Measurements from ENCODE around the gene NACAD. TPM values are rescaled to one million over a fixed set of nuclear protein-coding genes. Genes with fewer than 3 reads are reported as not detected.

NACAD gene
- total and polyA plus RNA-seq, 2 of the 4 experiments (the other 2 are of a cell fraction) = 0.54 to 2.2 TPM

- H3K23ac ChIP-seq (ENCODE audit: low read depth, low read length) = no peak overlapping the region
- no peak overlapping the region for H3K9ac ChIP-seq (ENCODE audit: low read depth, low read length)
- CTCF ChIA-PET = no interaction called here
- no peak overlapping the region for H2BK20ac ChIP-seq (ENCODE audit: low read depth, low read length)
- peaks cover 22% of the 10 kb centered on the region for H3K9me1 ChIP-seq (ENCODE audit: insufficient read depth, low read length)
- no peak overlapping the region for H2AK5ac ChIP-seq (ENCODE audit: low read depth, low read length)
- no CpG with 5 or more reads among the region's 1 CpG for WGBS, 2 experiments (ENCODE audit: extremely low coverage in 2 of 2, insufficient read length in 1 of 2)
- no peak overlapping the region for H3K18ac ChIP-seq (ENCODE audit: low read depth, low read length)
- POLR2A ChIA-PET (ENCODE audit: unreplicated experiment) = no interaction called here
- intact Hi-C loops (cut with micrococcal nuclease) (no loop called here), in situ Hi-C loops (cut with MboI; ENCODE audit: low sequenced_read_pairs) (no loop called here), dilution Hi-C loops (cut with HindIII; ENCODE audit: low sequenced_read_pairs, unreplicated experiment) (no loop called here)
- no peak overlapping the region for H3K4ac ChIP-seq (ENCODE audit: low read depth, low read length)
- H3K4me1 ChIP-seq (ENCODE audit: control insufficient read depth, insufficient read depth, low read length) = peaks cover 1% of the 10 kb centered on the region
- H4K91ac ChIP-seq (ENCODE audit: insufficient read depth, low read depth, low read length) = no peak overlapping the region
- TF ChIP-seq ELK1 (IDR thresholded peaks at IDR 0.05; ENCODE audit: borderline replicate concordance, low read depth, low read length) (no peak), MAZ (IDR thresholded peaks at IDR 0.05; ENCODE audit: borderline replicate concordance, low read depth, low read length) (no peak), SMC3 (IDR thresholded peaks at IDR 0.05; ENCODE audit: low read depth, low read length) (no peak), USF2 (IDR thresholded peaks at IDR 0.05; ENCODE audit: low read depth, low read length) (no peak), CHD1 (IDR thresholded peaks at IDR 0.05; ENCODE audit: low read depth, low read length) (no peak), RFX5 (IDR thresholded peaks at IDR 0.05; ENCODE audit: low read depth, low read length) (no peak), RCOR1 (IDR thresholded peaks at IDR 0.05; ENCODE audit: insufficient replicate concordance, low read length) (no peak), NFE2L2 (IDR thresholded peaks at IDR 0.05; ENCODE audit: low read depth, low read length) (no peak), CTCF (conservative IDR thresholded peaks at IDR 0.05; ENCODE audit: low read depth, low read length) (no peak)
- DNase-seq (no peak), ATAC-seq (ENCODE audit: low read depth) (no peak)
- no TSS peak for BruUV-seq (replicated peaks)
- H3K4me2 ChIP-seq (ENCODE audit: low read depth, low read length) = no peak overlapping the region
- no peak overlapping the region for H2BK5ac ChIP-seq (ENCODE audit: low read depth, low read length, poor library complexity, severe bottlenecking)
- no peak overlapping the region for H2AFZ ChIP-seq (replicated peaks; ENCODE audit: low read length, poor library complexity)
- H3K9me3 ChIP-seq (ENCODE audit: control insufficient read depth, insufficient read depth, low read length) = no peaks in the 10 kb centered on the region
- peaks cover 22% of the 10 kb centered on the region for H3K36me3 ChIP-seq (ENCODE audit: control insufficient read depth, insufficient read depth, low read length)
- peaks cover 25% of the 10 kb centered on the region for H4K20me1 ChIP-seq (ENCODE audit: insufficient read depth, low read length)
- H2BK120ac ChIP-seq (ENCODE audit: low read depth, low read length) = no peak overlapping the region
- H3K27ac ChIP-seq (ENCODE audit: insufficient read depth, low read length) = no peak overlapping the region
- H3K56ac ChIP-seq (ENCODE audit: extremely low read depth, insufficient read depth, low read length) = no peak overlapping the region
- H3K14ac ChIP-seq (replicated peaks; ENCODE audit: low read depth, low read length) = no peak overlapping the region
- H3K4me3 ChIP-seq (ENCODE audit: insufficient read depth, low read depth, low read length) = no peak overlapping the region
- H2BK15ac ChIP-seq (ENCODE audit: low read depth, low read length) = no peak overlapping the region
- H3K27me3 ChIP-seq (ENCODE audit: control insufficient read depth, insufficient read depth, low read length) = no peaks in the 10 kb centered on the region
- H2AK9ac ChIP-seq (replicated peaks; ENCODE audit: low read depth, low read length, poor library complexity) = no peak overlapping the region
- peaks cover 36 to 81% of the 10 kb centered on the region in 2 experiments for H3K79me1 ChIP-seq (ENCODE audit: low read depth in 1 of 2, low read length in 2 of 2)
- H4K5ac ChIP-seq (ENCODE audit: low read depth, low read length) = no peak overlapping the region
- no peak overlapping the region for H4K8ac ChIP-seq (ENCODE audit: low read depth in 2 of 2, low read length in 2 of 2)
Measured at GRCh38 chr7:45061806-45062425, 26.9 kb downstream of the NACAD start.
